Central memory CD4-positive, alpha-beta T cell (primary cell): ENCODE data around the gene SSTR3.
A peak's percentile ranks its signal among the peaks of the same experiment; 100 is the strongest.
"Not testable (repeated sequence)": the region's sequence is repeated elsewhere in the genome, so short reads cannot be mapped to it uniquely, and the experiment has no call there.

Source experiments
- DNase-seq: peaks from one replicate; pipeline ENCODE4 v3.0.0; 2022

The SSTR3 gene

GRCh38 chr22:37209140-37209845 is 3.0 kb downstream of the SSTR3 start:
- DNase-seq = no peak

GRCh38 chr22:37208401-37209139 is 3.7 kb downstream of the SSTR3 start:
- no peak for DNase-seq

- DNase-seq = no peak
Measured at GRCh38 chr22:37207981-37208380, 4.3 kb downstream of the SSTR3 start.

GRCh38 chr22:37206841-37207821 is 5.1 kb downstream of the SSTR3 start:
- no peak for DNase-seq

- no peak for DNase-seq
Measured at GRCh38 chr22:37206118-37206840, 6.0 kb downstream of the SSTR3 start.

GRCh38 chr22:37205046-37205445 is 7.2 kb downstream of the SSTR3 start:
- DNase-seq = no peak

GRCh38 chr22:37204045-37204655 is 8.1 kb downstream of the SSTR3 start:
- no peak for DNase-seq

GRCh38 chr22:37203354-37204044 is 8.8 kb downstream of the SSTR3 start:
- DNase-seq = no peak

- no peak for DNase-seq
Measured at GRCh38 chr22:37202716-37203115, 9.6 kb downstream of the SSTR3 start.

GRCh38 chr22:37202001-37202555 is 10.2 kb downstream of the SSTR3 start:
- no peak for DNase-seq

GRCh38 chr22:37201443-37201820 is 10.8 kb downstream of the SSTR3 start:
- not testable (repeated sequence) for DNase-seq

GRCh38 chr22:37199760-37200108 is 12.5 kb downstream of the SSTR3 start:
- no peak for DNase-seq

GRCh38 chr22:37199103-37199759 is 13.0 kb downstream of the SSTR3 start:
- DNase-seq = peak; percentile 98

- DNase-seq = peak; percentile 80
Measured at GRCh38 chr22:37198258-37199102, 13.8 kb downstream of the SSTR3 start.

- DNase-seq = no peak
Measured at GRCh38 chr22:37197451-37198257, 14.6 kb downstream of the SSTR3 start.

GRCh38 chr22:37196539-37197450 is 15.5 kb downstream of the SSTR3 start:
- DNase-seq = no peak

GRCh38 chr22:37195921-37196320 is 16.4 kb downstream of the SSTR3 start:
- no peak for DNase-seq

- no peak for DNase-seq
Measured at GRCh38 chr22:37194750-37195149, 17.5 kb downstream of the SSTR3 start.
